C4-2B (cell line): ENCODE data around the gene EHD1.

Source experiments
- CTCF ChIP-seq: fragments of 450-650 bp; conservative IDR thresholded peaks from 2 replicates; pipeline ENCODE4 v1.5.1; 2017; ENCODE audit warnings: mild to moderate bottlenecking
- ZFX ChIP-seq: fragments of 450-650 bp; IDR thresholded peaks from 2 replicates; pipeline ENCODE4 v1.6.1; 2017

DNA sequence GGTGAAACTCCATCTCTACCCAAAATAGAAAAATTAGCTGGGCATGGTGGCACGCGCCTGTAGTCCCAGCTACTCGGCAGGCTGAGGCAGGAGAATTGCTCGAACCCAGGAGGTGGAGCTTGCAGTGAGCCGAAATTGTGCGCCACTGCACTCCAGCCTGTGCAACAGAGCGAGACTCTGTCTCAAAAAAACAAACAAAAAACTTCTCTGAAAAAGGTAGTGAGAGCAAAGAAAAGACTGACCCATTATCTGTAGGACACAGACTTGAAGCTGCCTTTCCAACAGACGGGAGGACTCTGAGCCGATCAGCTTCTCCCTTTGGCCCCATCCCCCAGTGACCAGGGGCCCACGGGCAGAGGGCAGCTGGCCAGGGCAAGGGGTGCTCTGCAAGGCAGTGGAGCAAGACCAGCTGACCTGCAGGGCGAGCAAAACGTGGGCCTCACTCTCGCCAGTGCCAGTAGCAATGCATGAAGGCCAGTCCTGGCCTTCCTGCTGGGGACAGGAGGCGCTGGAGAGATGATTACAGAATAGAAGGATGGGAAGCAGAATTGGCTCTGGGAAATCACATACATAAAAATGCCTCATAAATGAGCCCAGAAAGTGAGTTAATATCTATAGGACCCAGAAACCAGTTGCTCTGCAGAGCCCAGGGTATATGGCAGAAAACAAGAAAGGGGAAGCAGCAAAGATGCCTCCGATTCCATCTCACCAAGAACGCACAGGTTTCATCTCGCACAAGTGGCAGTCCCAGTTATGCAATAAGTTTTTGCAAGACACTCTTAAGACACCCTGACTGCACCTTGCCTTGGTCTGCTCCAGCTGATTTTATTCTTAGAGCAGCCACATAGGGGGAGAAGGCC, 2.8 kb downstream of the EHD1 start:
- no peak for TF ChIP-seq CTCF
- TF ChIP-seq ZFX, result no peak
